T-cell (primary cell): ENCODE data around the gene GPR132. TPM values are rescaled to one million over a fixed set of nuclear protein-coding genes. Genes with fewer than 3 reads are reported as not detected.

ENCODE experiments used
- ATAC-seq, 4 experiments: fragments of 200-7000 bp in 3 of 4; fragments of 150-1000 bp in 1 of 4; cut with Tn5 transposase; replicated peaks in 1 of 4; 1 replicate in 3 of 4; 2 replicates in 1 of 4; pipeline ENCODE4 v1.10.0; 2021; ENCODE audit warnings: moderate library complexity in 3 of 4, mild to moderate bottlenecking in 2 of 4, moderate number of reproducible peaks in 1 of 4
- CTCF ChIA-PET, 2 donors: fragments of 300-600 bp; sonication (Branson Sonifier 250); formaldehyde crosslinking; loops; one replicate each; lab custom pipeline; 2022; ENCODE audit warnings: antibody characterized with exemption in 2 of 2; lab: Charles Lee
- POLR2A ChIA-PET, 2 donors: fragments of 300-600 bp; sonication (Branson Sonifier 250); formaldehyde crosslinking; loops; one replicate each; lab custom pipeline; 2022; ENCODE audit warnings: antibody characterized with exemption in 2 of 2; lab: Charles Lee
- DNase-seq, 35 experiments: peaks; one replicate each; pipeline versions ENCODE4 v3.0.0 to v3.0.0-alpha.2; 2013 to 2023
- H3K27ac ChIP-seq: one replicate; pipeline ENCODE4 v1.5.1; 2013; ENCODE audit warnings: low read length
- H3K27me3 ChIP-seq, 2 experiments: replicated peaks in 1 of 2; 1 replicate in 1 of 2; 2 replicates in 1 of 2; pipeline versions ENCODE4 v1.6.1 to v1.7.0; 2013; ENCODE audit warnings: low read length in 1 of 2, mixed read lengths in 1 of 2; ENCODE audit not compliant: control insufficient read depth in 2 of 2, insufficient read depth in 2 of 2; ENCODE audit errors: extremely low read depth in 1 of 2
- H3K36me3 ChIP-seq, 2 donors: 1 replicate in 1 of 2; 2 replicates in 1 of 2; pipeline versions ENCODE4 v1.6.1 to v1.7.0; 2013; ENCODE audit warnings: low read length in 1 of 2; ENCODE audit not compliant: control insufficient read depth in 2 of 2, insufficient read depth in 1 of 2; ENCODE audit errors: extremely low read depth in 1 of 2
- H3K4me1 ChIP-seq, 2 experiments: 1 replicate in 1 of 2; 2 replicates in 1 of 2; pipeline versions ENCODE4 v1.6.1 to v1.7.0; 2013; ENCODE audit warnings: low read length in 2 of 2, mixed read lengths in 1 of 2; ENCODE audit not compliant: insufficient read depth in 2 of 2, control insufficient read depth in 1 of 2; ENCODE audit errors: extremely low read depth in 1 of 2
- H3K4me3 ChIP-seq, 2 donors: 1 replicate in 1 of 2; 2 replicates in 1 of 2; pipeline versions ENCODE4 v1.5.1 to v1.7.0; 2013; ENCODE audit warnings: mild to moderate bottlenecking in 2 of 2, low read length in 1 of 2, moderate library complexity in 1 of 2; ENCODE audit not compliant: control insufficient read depth in 1 of 2; ENCODE audit errors: extremely low read depth in 1 of 2
- H3K9me3 ChIP-seq: 2 replicates; pipeline ENCODE4 v1.7.0; 2013
- H3K27ac Mint-ChIP-seq, 2 donors: one replicate each; pipeline ENCODE4 v1.8.0; 2020 to 2021; ENCODE audit warnings: mild to moderate bottlenecking in 2 of 2, mixed read lengths in 2 of 2
- H3K27me3 Mint-ChIP-seq, 2 donors: one replicate each; pipeline ENCODE4 v1.8.0; 2021 to 2022; ENCODE audit warnings: mixed read lengths in 2 of 2
- H3K36me3 Mint-ChIP-seq: one replicate; pipeline ENCODE4 v1.8.0; 2021; ENCODE audit warnings: mixed read lengths
- H3K4me1 Mint-ChIP-seq, 3 donors: one replicate each; pipeline ENCODE4 v1.8.0; 2020 to 2022; ENCODE audit warnings: mixed read lengths in 3 of 3, mild to moderate bottlenecking in 1 of 3
- H3K4me3 Mint-ChIP-seq, 3 donors: one replicate each; pipeline ENCODE4 v1.8.0; 2020 to 2022; ENCODE audit warnings: mild to moderate bottlenecking in 3 of 3, mixed read lengths in 3 of 3, moderate library complexity in 3 of 3
- H3K9me3 Mint-ChIP-seq, 3 donors: one replicate each; pipeline ENCODE4 v1.8.0; 2020 to 2022; ENCODE audit warnings: mixed read lengths in 3 of 3
- WGBS: methylation state at CpG from one replicate; pipeline ENCODE4 v1.1.5; 2013; ENCODE audit warnings: missing lambda C conversion rate; ENCODE audit not compliant: insufficient coverage; 5-methylcytosine and 5-hydroxymethylcytosine counted together
- total RNA-seq, 35 experiments: library from RNA in 6 of 35; stranded (reverse) in 6 of 35; fragments of 120-200 nt in 1 of 35; gene quantifications; one replicate each; pipeline versions ENCODE4 v1.2.1 to v1.2.4 and lab custom pipeline; 2013 to 2026

Gene GPR132
- total RNA-seq, 5 donors from 2014 or later (not counting 1 experiment from before 2014, with no cell fraction given), result 47.0 to 58.0 (median 49.7) TPM

- Histone ChIP-seq H3K4me3 (no peak overlapping the region), H3K27ac (no peak overlapping the region), H3K9me3 (no peaks in the 10 kb centered on the region), H3K27me3 (peaks cover 0 to 11% of the 10 kb centered on the region in 2 experiments), H3K36me3 (no peaks in the 10 kb centered on the region), H3K4me1 (peaks cover 18 to 72% of the 10 kb centered on the region in 2 experiments)
- Mint-ChIP-seq H3K4me1 (peaks cover 43 to 57% (median 51%) of the 10 kb centered on the region in 3 donors), H3K4me3 (no peak overlapping the region), H3K27ac (peak overlapping the region; percentile 48 to 74), H3K9me3 (no peaks in the 10 kb centered on the region), H3K36me3 (no peaks in the 10 kb centered on the region), H3K27me3 (no peaks in the 10 kb centered on the region)
- no peak for ATAC-seq
- CTCF ChIA-PET, result no interaction called here
- no peak for DNase-seq
- POLR2A ChIA-PET, result no interaction called here
- WGBS, result 97% methylated on average over 10 of the region's 15 CpGs
Observed at GRCh38 chr14:105071326-105071725, 6.1 kb upstream of the GPR132 start.

DNA sequence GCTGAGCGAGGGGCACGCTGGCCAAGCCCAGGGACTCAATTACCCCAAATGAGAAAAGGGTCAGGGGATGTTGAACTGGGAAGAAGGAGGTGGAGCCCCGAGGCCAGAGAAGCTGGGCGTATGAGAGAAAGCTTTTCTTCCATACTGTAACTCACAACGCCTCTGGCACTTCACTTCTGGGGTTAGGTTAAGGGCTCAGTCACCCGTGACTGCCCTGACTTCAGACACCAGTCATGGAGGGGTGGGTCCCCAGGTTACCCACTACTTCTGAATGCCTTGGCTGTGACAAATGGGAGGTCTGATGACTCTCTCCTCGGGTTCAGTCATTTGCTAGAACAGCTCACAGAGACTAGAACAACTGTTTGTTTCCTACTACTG, 5.5 kb upstream of the GPR132 start:
- WGBS, result 40% methylated on average over 1 of the region's 7 CpGs
- peak overlapping the region; percentile 82 for H3K27ac Mint-ChIP-seq
- Histone ChIP-seq H3K4me1 (peaks cover 20 to 72% of the 10 kb centered on the region in 2 experiments), H3K27me3 (peaks cover 0 to 11% of the 10 kb centered on the region in 2 experiments), H3K9me3 (no peaks in the 10 kb centered on the region), H3K27ac (no peak overlapping the region), H3K4me3 (no peak overlapping the region), H3K36me3 (no peaks in the 10 kb centered on the region)
- ATAC-seq (no peak), DNase-seq (no peak)
- no peak overlapping the region for H3K4me3 Mint-ChIP-seq
- peaks cover 37 to 59% (median 53%) of the 10 kb centered on the region in 3 donors for H3K4me1 Mint-ChIP-seq
- CTCF ChIA-PET, result no interaction called here
- no peaks in the 10 kb centered on the region for H3K36me3 Mint-ChIP-seq
- H3K9me3 Mint-ChIP-seq, result no peaks in the 10 kb centered on the region
- POLR2A ChIA-PET, result no interaction called here
- H3K27me3 Mint-ChIP-seq, result no peaks in the 10 kb centered on the region

DNA sequence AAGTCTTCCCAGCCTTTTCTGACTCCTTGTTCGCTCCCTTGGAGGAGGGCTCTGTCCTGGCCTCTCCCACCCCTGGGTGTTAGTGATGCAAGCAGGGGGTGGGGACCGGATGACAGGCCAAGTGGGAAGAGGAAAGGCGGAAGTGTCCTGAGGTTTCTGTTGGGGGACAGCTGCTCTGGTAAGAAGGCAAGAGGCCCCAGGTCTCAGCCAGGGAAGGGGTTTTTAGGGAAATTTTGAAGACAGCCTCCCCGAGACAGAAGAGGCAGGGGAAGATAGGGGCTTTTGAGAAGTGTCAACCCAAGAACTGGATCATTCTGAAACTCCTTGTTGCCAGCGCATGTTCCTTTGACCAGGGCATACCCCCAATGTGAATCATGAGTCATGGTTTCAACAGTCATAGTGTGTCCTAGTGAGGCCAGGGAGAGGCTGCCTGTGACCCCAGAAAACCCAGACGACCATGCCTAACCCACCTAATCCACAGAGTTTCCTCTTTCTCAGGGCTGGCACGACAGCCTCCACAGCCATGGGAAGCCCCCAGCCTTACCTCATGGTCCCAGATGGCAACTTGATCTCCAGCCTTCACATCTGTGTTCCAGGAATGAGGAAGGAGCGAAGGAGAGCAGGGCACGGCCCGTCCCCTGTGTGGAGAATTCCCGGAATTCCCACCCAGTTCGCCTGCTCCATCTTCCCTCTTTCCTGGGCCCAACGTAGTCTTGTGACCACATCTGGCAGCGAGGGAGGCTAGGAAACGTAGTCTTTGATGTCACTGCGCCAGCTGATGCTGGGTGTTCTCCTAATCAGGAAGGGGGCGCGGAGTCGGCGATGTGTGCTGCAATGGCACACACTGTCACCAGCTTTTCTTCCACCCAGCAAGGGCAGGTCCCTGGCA, 4.9 kb upstream of the GPR132 start:
- no peak overlapping the region for H3K4me3 ChIP-seq
- H3K4me3 Mint-ChIP-seq, result no peak overlapping the region
- peak overlapping the region; percentile 39 for H3K27ac ChIP-seq
- H3K4me1 ChIP-seq, result peaks cover 23 to 73% of the 10 kb centered on the region in 2 experiments
- H3K27ac Mint-ChIP-seq, result peak overlapping the region; percentile 82
- no peaks in the 10 kb centered on the region for H3K36me3 ChIP-seq
- WGBS, result 26% methylated on average over 5 of the region's 20 CpGs
- H3K27me3 Mint-ChIP-seq, result no peaks in the 10 kb centered on the region
- H3K27me3 ChIP-seq, result peaks cover 0 to 11% of the 10 kb centered on the region in 2 experiments
- H3K9me3 ChIP-seq, result no peaks in the 10 kb centered on the region
- H3K9me3 Mint-ChIP-seq, result no peaks in the 10 kb centered on the region
- ChIA-PET CTCF (interaction anchor here in 1 of 2 donors (0.6 kb wide), 1 partner anchor 89 kb away, joined by 3 read pairs; no protein-coding TSS in a partner anchor), POLR2A (no interaction called here)
- H3K36me3 Mint-ChIP-seq, result no peaks in the 10 kb centered on the region
- peak in 1 of 35 experiments; percentile 53 for DNase-seq
- ATAC-seq, result no peak
- peaks cover 40 to 60% (median 54%) of the 10 kb centered on the region in 3 donors for H3K4me1 Mint-ChIP-seq

GRCh38 chr14:105069522-105069870, 4.3 kb upstream of the GPR132 start:
- peak overlapping the region; percentile 82 for H3K27ac Mint-ChIP-seq
- H3K4me3 Mint-ChIP-seq, result no peak overlapping the region
- Histone ChIP-seq H3K27ac (no peak overlapping the region), H3K27me3 (peaks cover 0 to 11% of the 10 kb centered on the region in 2 experiments), H3K4me1 (peaks cover 28 to 75% of the 10 kb centered on the region in 2 experiments), H3K9me3 (no peaks in the 10 kb centered on the region), H3K4me3 (no peak overlapping the region), H3K36me3 (no peaks in the 10 kb centered on the region)
- ATAC-seq, result no peak
- no peaks in the 10 kb centered on the region for H3K9me3 Mint-ChIP-seq
- H3K36me3 Mint-ChIP-seq, result no peaks in the 10 kb centered on the region
- ChIA-PET POLR2A (no interaction called here), CTCF (no interaction called here)
- WGBS, result 79% methylated on average over 3 of the region's 10 CpGs
- DNase-seq, result no peak
- H3K4me1 Mint-ChIP-seq, result peaks cover 47 to 63% (median 59%) of the 10 kb centered on the region in 3 donors
- H3K27me3 Mint-ChIP-seq, result no peaks in the 10 kb centered on the region

DNA sequence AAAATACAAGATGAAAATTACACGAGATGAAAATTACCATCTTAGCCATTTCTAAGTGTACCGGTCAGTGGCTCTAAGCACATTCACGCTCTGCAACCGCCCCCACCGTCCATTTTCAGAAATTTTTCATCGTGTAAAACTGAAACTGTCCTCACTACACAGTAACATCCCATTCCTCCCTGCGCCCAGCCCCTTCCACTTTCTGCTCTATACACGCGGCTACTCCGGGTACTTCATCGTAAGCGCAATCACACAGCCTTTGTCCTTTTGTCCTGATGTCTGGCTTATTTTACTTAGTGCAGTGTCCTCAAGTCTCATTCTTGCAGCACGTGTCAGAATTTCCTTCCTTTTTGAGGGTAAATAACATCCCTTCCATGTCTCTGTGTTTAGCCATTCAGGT, 3.6 kb upstream of the GPR132 start:
- 72% methylated on average over 11 of the region's 13 CpGs for WGBS
- Histone ChIP-seq H3K4me3 (no peak overlapping the region), H3K27ac (no peak overlapping the region), H3K27me3 (peaks cover 0 to 11% of the 10 kb centered on the region in 2 experiments), H3K36me3 (no peaks in the 10 kb centered on the region), H3K9me3 (no peaks in the 10 kb centered on the region), H3K4me1 (peaks cover 30 to 75% of the 10 kb centered on the region in 2 experiments)
- no peaks in the 10 kb centered on the region for H3K9me3 Mint-ChIP-seq
- no peaks in the 10 kb centered on the region for H3K27me3 Mint-ChIP-seq
- H3K36me3 Mint-ChIP-seq, result no peaks in the 10 kb centered on the region
- peaks cover 53 to 68% (median 66%) of the 10 kb centered on the region in 3 donors for H3K4me1 Mint-ChIP-seq
- DNase-seq, result no peak
- peak overlapping the region in 1 of 3 donors; percentile 82 for H3K4me3 Mint-ChIP-seq
- CTCF ChIA-PET, result no interaction called here
- H3K27ac Mint-ChIP-seq, result peak overlapping the region; percentile 97 to 98
- POLR2A ChIA-PET, result no interaction called here
- no peak for ATAC-seq

- Histone ChIP-seq H3K27me3 (peaks cover 0 to 9% of the 10 kb centered on the region in 2 experiments), H3K36me3 (no peaks in the 10 kb centered on the region), H3K4me1 (peaks cover 31 to 84% of the 10 kb centered on the region in 2 experiments), H3K9me3 (no peaks in the 10 kb centered on the region), H3K27ac (peak overlapping the region; percentile 96), H3K4me3 (no peak overlapping the region)
- no peaks in the 10 kb centered on the region for H3K27me3 Mint-ChIP-seq
- H3K27ac Mint-ChIP-seq, result peak overlapping the region; percentile 97 to 98
- DNase-seq (no peak), ATAC-seq (no peak)
- H3K4me3 Mint-ChIP-seq, result peak overlapping the region in 1 of 3 donors; percentile 82
- POLR2A ChIA-PET, result no interaction called here
- no peaks in the 10 kb centered on the region for H3K36me3 Mint-ChIP-seq
- CTCF ChIA-PET, result no interaction called here
- peaks cover 62 to 75% (median 73%) of the 10 kb centered on the region in 3 donors for H3K4me1 Mint-ChIP-seq
- WGBS, result 96% methylated on average over 4 of the region's 12 CpGs
- no peaks in the 10 kb centered on the region for H3K9me3 Mint-ChIP-seq
Observed at GRCh38 chr14:105067969-105068301, 2.7 kb upstream of the GPR132 start.
